Osteoblast (primary cell): ENCODE measurements around the gene UTS2B. TPM values are rescaled to one million over a fixed set of nuclear protein-coding genes. Genes with fewer than 3 reads are reported as not detected.

Source experiments
- DNase-seq: peaks from one replicate; pipeline ENCODE4 v3.0.0; 2011; ENCODE audit warnings: low spot score, mixed read lengths; ENCODE audit not compliant: insufficient read length; ENCODE audit errors: missing footprints
- H2AFZ ChIP-seq: 2 replicates; pipeline ENCODE4 v1.6.0; 2011; ENCODE audit warnings: mild to moderate bottlenecking, low read length
- H3K27ac ChIP-seq: 2 replicates; pipeline ENCODE4 v1.5.1; 2011; ENCODE audit warnings: mild to moderate bottlenecking, low read depth, low read length, moderate library complexity
- H3K27me3 ChIP-seq: 2 replicates; pipeline ENCODE4 v1.6.0; 2012; ENCODE audit warnings: mild to moderate bottlenecking, control low read depth, inconsistent platforms, low read length, moderate library complexity; ENCODE audit not compliant: insufficient read depth
- H3K36me3 ChIP-seq: 2 replicates; pipeline ENCODE4 v1.5.1; 2011; ENCODE audit warnings: mild to moderate bottlenecking, low read length, control low read depth, moderate library complexity; ENCODE audit not compliant: insufficient read depth
- H3K4me1 ChIP-seq: 2 replicates; pipeline ENCODE4 v1.5.1; 2011; ENCODE audit warnings: mild to moderate bottlenecking, low read length, control low read depth, moderate library complexity; ENCODE audit not compliant: insufficient read depth
- H3K4me2 ChIP-seq: 2 replicates; pipeline ENCODE4 v1.6.0; 2011; ENCODE audit warnings: mild to moderate bottlenecking, low read length; ENCODE audit not compliant: insufficient read depth
- H3K4me3 ChIP-seq: fragments of 200-600 bp; sonication (generic); 3 replicates; pipeline ENCODE4 v1.5.1; 2012; ENCODE audit warnings: mild to moderate bottlenecking, low read length, inconsistent platforms; ENCODE audit not compliant: insufficient read depth
- H3K79me2 ChIP-seq: 2 replicates; pipeline ENCODE4 v1.6.0; 2012; ENCODE audit warnings: mild to moderate bottlenecking, low read length, control low read depth, inconsistent platforms; ENCODE audit not compliant: insufficient read depth
- H3K9me3 ChIP-seq: 2 replicates; pipeline ENCODE4 v1.5.1; 2011; ENCODE audit warnings: low read depth, low read length, control low read depth
- H4K20me1 ChIP-seq: 2 replicates; pipeline ENCODE4 v1.6.0; 2012; ENCODE audit warnings: mild to moderate bottlenecking, low read length, control low read depth; ENCODE audit not compliant: insufficient read depth
- CTCF ChIP-seq: IDR thresholded peaks from 2 replicates; pipeline ENCODE4 v1.5.1; 2011; ENCODE audit warnings: mild to moderate bottlenecking, low read depth, low read length, moderate library complexity; ENCODE audit errors: extremely low read depth
- total RNA-seq: library from RNA; depleted of rRNA; stranded (reverse); fragments of >200 nt; gene quantifications from 2 replicates; pipeline ENCODE4 v1.2.3, GENCODE V29; 2012

UTS2B gene
- total RNA-seq, 1 donor: 1.1 TPM

GRCh38 chr3:191378142-191378812, 48.0 kb upstream of the UTS2B start:
- H3K9me3 ChIP-seq: no peaks in the 10 kb centered on the region
- peak overlapping the region; percentile 33 for H3K4me2 ChIP-seq
- no peak overlapping the region for H3K4me3 ChIP-seq
- peaks cover 44% of the 10 kb centered on the region for H3K36me3 ChIP-seq
- H3K79me2 ChIP-seq: peaks cover 24% of the 10 kb centered on the region
- no peak for DNase-seq
- H3K27ac ChIP-seq: peak overlapping the region; percentile 84
- no peaks in the 10 kb centered on the region for H3K27me3 ChIP-seq
- no peaks in the 10 kb centered on the region for H4K20me1 ChIP-seq
- no peak for TF ChIP-seq CTCF
- H3K4me1 ChIP-seq: peaks cover 52% of the 10 kb centered on the region
- no peak overlapping the region for H2AFZ ChIP-seq

- Histone ChIP-seq H3K27me3 (no peaks in the 10 kb centered on the region), H3K4me3 (peak overlapping the region; percentile 26), H3K9me3 (no peaks in the 10 kb centered on the region), H2AFZ (peak overlapping the region; percentile 48), H4K20me1 (no peaks in the 10 kb centered on the region), H3K27ac (peak overlapping the region; percentile 84), H3K79me2 (peaks cover 29% of the 10 kb centered on the region), H3K4me1 (peaks cover 51% of the 10 kb centered on the region), H3K36me3 (peaks cover 29% of the 10 kb centered on the region), H3K4me2 (peak overlapping the region; percentile 69)
- no peak for TF ChIP-seq CTCF
- peak; percentile 36 for DNase-seq
Measured at GRCh38 chr3:191376516-191377141, 46.3 kb upstream of the UTS2B start.

- Histone ChIP-seq H3K27ac (peak overlapping the region; percentile 23), H3K9me3 (no peaks in the 10 kb centered on the region), H3K79me2 (peaks cover 24% of the 10 kb centered on the region), H3K27me3 (no peaks in the 10 kb centered on the region), H2AFZ (no peak overlapping the region), H3K4me3 (no peak overlapping the region), H4K20me1 (no peaks in the 10 kb centered on the region), H3K4me2 (no peak overlapping the region), H3K36me3 (peaks cover 25% of the 10 kb centered on the region), H3K4me1 (peaks cover 39% of the 10 kb centered on the region)
- no peak for TF ChIP-seq CTCF
- no peak for DNase-seq
Measured at GRCh38 chr3:191373327-191373726, 43.0 kb upstream of the UTS2B start.

GRCh38 chr3:191372122-191372521, 41.8 kb upstream of the UTS2B start:
- no peaks in the 10 kb centered on the region for H4K20me1 ChIP-seq
- TF ChIP-seq CTCF: no peak
- H3K27me3 ChIP-seq: no peaks in the 10 kb centered on the region
- H3K4me3 ChIP-seq: no peak overlapping the region
- no peak for DNase-seq
- H3K9me3 ChIP-seq: no peaks in the 10 kb centered on the region
- H3K79me2 ChIP-seq: peaks cover 16% of the 10 kb centered on the region
- peaks cover 25% of the 10 kb centered on the region for H3K36me3 ChIP-seq
- peaks cover 27% of the 10 kb centered on the region for H3K4me1 ChIP-seq
- H3K27ac ChIP-seq: no peak overlapping the region
- H2AFZ ChIP-seq: no peak overlapping the region
- no peak overlapping the region for H3K4me2 ChIP-seq
